ENCODE results near the gene CBX7. TPM values are rescaled to one million over a fixed set of nuclear protein-coding genes. Genes with fewer than 3 reads are reported as not detected.
A peak's percentile ranks its signal among the peaks of the same experiment; 100 is the strongest.

The CBX7 gene
- total RNA-seq, 1 donor from 2014 or later = 5.9 TPM

DNA sequence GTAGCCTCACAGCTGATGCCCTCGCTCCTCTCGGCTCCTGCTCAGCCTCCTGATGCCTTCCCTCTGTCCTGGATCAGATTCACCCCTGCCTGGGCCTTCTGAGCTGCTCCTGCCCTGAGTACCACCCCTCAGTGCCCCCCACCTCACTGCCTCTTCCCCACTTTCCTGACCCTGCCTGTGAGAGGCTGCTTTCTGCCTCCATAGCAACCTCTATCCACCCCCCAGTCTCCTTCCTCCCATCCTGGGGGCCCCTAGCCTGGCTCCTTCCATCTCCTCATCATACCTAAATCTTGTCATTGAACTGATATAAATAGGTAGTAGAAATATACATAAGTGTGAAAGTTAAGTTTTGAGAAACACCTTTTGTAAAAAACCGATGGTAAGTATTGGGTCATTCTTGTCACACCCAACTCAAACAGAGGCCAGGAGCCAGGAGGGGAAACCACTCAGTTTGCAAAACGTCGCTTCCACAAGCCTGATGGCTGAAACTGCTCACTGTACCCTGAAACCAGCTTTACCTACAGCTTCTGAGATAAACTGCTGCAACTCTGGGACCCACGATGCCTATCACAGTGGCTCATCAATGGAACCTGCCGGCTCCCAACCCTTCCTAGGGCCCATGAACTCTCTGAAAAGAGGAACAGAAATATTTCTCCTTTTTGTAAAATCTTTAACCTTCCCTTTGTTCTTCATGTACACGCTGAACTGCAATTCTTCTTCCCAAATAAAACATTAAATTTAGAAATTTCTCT lies 60.2 kb downstream of the CBX7 start:
- peaks cover 6% of the 10 kb centered on the region for H3K27me3 Mint-ChIP-seq (ENCODE audit: unreplicated experiment)
- peaks cover 3% of the 10 kb centered on the region for H3K9me3 Mint-ChIP-seq (ENCODE audit: unreplicated experiment)
- H3K27ac Mint-ChIP-seq (ENCODE audit: unreplicated experiment) = peak overlapping the region; percentile 33
- H3K4me3 Mint-ChIP-seq (ENCODE audit: unreplicated experiment) = peak overlapping the region; percentile 46
- peaks cover 6% of the 10 kb centered on the region for H3K4me1 Mint-ChIP-seq (ENCODE audit: low read depth, unreplicated experiment)
- TF ChIP-seq, protein P1, sequence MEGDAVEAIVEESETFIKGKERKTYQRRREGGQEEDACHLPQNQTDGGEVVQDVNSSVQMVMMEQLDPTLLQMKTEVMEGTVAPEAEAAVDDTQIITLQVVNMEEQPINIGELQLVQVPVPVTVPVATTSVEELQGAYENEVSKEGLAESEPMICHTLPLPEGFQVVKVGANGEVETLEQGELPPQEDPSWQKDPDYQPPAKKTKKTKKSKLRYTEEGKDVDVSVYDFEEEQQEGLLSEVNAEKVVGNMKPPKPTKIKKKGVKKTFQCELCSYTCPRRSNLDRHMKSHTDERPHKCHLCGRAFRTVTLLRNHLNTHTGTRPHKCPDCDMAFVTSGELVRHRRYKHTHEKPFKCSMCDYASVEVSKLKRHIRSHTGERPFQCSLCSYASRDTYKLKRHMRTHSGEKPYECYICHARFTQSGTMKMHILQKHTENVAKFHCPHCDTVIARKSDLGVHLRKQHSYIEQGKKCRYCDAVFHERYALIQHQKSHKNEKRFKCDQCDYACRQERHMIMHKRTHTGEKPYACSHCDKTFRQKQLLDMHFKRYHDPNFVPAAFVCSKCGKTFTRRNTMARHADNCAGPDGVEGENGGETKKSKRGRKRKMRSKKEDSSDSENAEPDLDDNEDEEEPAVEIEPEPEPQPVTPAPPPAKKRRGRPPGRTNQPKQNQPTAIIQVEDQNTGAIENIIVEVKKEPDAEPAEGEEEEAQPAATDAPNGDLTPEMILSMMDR (IDR thresholded peaks at IDR 0.05; ENCODE audit: partially characterized antibody, unreplicated experiment) = no peak
- H3K36me3 Mint-ChIP-seq (ENCODE audit: unreplicated experiment) = no peaks in the 10 kb centered on the region
- no peak for DNase-seq

DNA sequence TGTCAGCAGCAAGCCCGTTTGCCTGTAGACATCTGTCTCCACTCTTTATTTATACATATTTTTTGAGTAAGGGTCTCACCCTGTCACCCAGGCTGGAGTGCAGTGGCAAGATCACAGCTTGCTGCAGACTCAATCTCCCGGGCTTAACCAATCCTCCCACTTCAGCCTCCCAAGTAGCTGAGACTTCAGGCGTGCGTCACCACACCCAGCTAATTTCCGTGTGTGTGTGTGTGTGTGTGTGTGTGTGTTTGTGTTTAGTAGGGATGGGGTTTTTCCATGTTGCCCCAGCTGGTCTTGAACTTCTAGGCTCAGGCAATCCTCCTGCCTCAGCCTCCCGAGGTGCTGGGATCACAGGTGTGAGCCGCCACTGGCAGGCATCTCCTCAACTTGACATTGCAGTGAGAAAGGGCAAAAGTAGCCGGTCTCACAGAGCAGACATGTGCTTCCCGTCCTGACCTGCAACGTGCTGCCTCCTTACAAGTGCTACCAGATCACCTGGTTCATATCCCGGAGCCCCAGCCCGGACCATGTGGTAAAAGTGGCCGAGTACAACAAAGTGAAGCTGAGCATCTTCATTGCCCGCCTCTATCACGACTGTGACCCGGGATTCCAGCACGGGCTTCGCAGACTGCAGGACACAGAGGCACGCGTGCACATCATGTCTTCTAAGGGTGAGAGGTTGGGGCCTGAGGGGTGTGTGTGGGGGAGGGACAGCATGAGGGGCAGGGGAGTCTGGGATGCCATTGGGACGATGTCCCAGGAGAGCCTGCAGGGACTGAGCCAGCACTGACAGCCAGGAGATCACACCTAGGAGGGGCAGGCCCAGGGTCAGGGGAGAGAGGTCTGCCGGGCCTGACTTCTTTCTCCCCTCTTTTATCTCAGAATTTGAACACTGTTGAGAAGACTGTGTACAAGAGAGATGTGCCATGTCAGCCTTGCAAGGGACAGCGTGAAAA lies 61.1 kb downstream of the CBX7 start:
- DNase-seq = no peak
- TF ChIP-seq, protein P1 (IDR thresholded peaks at IDR 0.05; ENCODE audit: partially characterized antibody, unreplicated experiment) = no peak
- Mint-ChIP-seq H3K9me3 (ENCODE audit: unreplicated experiment) (peaks cover 3% of the 10 kb centered on the region), H3K4me3 (ENCODE audit: unreplicated experiment) (no peak overlapping the region), H3K4me1 (ENCODE audit: low read depth, unreplicated experiment) (peaks cover 7% of the 10 kb centered on the region), H3K27me3 (ENCODE audit: unreplicated experiment) (peaks cover 6% of the 10 kb centered on the region), H3K36me3 (ENCODE audit: unreplicated experiment) (no peaks in the 10 kb centered on the region), H3K27ac (ENCODE audit: unreplicated experiment) (no peak overlapping the region)

DNA sequence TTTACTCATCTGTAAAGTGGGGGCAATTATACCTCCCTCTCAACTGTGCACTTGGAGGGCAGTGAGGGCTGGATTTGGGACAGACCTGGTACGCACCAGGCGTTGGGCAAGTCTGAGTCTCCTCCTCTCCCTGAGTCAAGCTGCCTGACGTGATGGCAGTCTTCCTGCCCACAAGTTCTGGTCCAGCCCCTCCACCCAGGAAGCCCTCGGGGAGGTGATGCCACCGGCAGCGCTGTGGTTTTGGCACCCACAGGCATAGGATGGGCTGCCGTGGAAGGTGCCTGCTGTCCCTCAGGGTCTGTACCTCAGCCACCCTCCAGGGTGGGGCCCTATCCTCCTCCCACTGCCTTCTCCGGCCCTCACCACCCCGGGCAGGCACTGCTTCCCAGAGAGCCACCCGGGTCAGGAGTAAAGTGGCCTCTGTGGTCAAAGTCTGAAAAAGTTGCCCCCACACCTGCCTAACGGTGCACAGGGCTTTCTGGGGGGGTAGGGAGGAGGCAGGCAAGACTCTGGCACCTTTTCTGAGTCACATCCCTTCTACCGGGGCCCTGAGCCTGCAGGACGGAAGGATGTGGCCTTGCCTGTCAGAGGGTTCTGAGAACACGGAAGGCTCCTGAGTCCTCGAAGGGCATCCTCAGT lies 61.9 kb downstream of the CBX7 start:
- DNase-seq = no peak
- TF ChIP-seq, protein P1 (IDR thresholded peaks at IDR 0.05; ENCODE audit: partially characterized antibody, unreplicated experiment) = no peak
- Mint-ChIP-seq H3K27me3 (ENCODE audit: unreplicated experiment) (peaks cover 8% of the 10 kb centered on the region), H3K9me3 (ENCODE audit: unreplicated experiment) (peaks cover 1% of the 10 kb centered on the region), H3K4me3 (ENCODE audit: unreplicated experiment) (no peak overlapping the region), H3K27ac (ENCODE audit: unreplicated experiment) (no peak overlapping the region), H3K36me3 (ENCODE audit: unreplicated experiment) (no peaks in the 10 kb centered on the region), H3K4me1 (ENCODE audit: low read depth, unreplicated experiment) (peaks cover 7% of the 10 kb centered on the region)

DNA sequence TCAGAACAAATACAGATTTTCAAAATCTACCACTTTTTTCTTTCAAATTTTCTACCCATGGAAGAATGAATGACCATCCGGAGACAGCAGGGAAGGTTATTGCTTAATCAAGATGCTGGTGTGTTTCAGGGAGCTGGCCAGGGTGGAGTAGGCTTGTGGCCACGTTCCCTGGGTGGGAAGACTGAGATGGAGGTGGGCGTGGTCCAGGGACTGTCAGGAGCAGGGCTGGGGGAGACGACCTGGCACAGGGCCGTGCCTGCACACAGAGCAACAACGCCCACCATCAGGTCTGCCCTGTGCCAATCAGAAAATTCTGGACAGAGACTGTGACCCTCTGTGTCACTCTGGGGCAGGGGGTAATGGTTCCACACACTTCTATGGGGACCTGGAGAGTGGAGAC lies 62.6 kb downstream of the CBX7 start:
- Mint-ChIP-seq H3K4me1 (ENCODE audit: low read depth, unreplicated experiment) (peaks cover 7% of the 10 kb centered on the region), H3K9me3 (ENCODE audit: unreplicated experiment) (peaks cover 1% of the 10 kb centered on the region), H3K27ac (ENCODE audit: unreplicated experiment) (no peak overlapping the region), H3K4me3 (ENCODE audit: unreplicated experiment) (no peak overlapping the region), H3K36me3 (ENCODE audit: unreplicated experiment) (no peaks in the 10 kb centered on the region), H3K27me3 (ENCODE audit: unreplicated experiment) (peaks cover 8% of the 10 kb centered on the region)
- TF ChIP-seq, protein P1 (IDR thresholded peaks at IDR 0.05; ENCODE audit: partially characterized antibody, unreplicated experiment) = no peak
- no peak for DNase-seq

All from glutamatergic neuron (in vitro differentiated cells).